GM12878 (cell line): ENCODE results near the gene TFR2. TPM values are rescaled to one million over a fixed set of nuclear protein-coding genes. Genes with fewer than 3 reads are reported as not detected.

Experiments
- ATAC-seq: fragments of 200-7000 bp; cut with Tn5 transposase; 3 replicates; pipeline ENCODE4 v1.9.1; 2020; ENCODE audit warnings: mild to moderate bottlenecking, moderate library complexity
- BruUV-seq: library from RNA; stranded (reverse); fragments of 400-500 nt; replicated peaks from 2 replicates; lab custom pipeline; 2021; lab: Mats Ljungman, UMichigan
- CTCF ChIA-PET: fragments of 300-600 bp; sonication (Branson Sonifier 250); formaldehyde crosslinking; extraction: SDS; loops from one replicate; lab custom pipeline; 2021; ENCODE audit warnings: inconsistent platforms; lab: Yijun Ruan, JAX
- POLR2A ChIA-PET: fragments of 350-600 bp; formaldehyde crosslinking; extraction: SDS; loops from one replicate; lab custom pipeline; 2021; ENCODE audit warnings: inconsistent platforms; lab: Charles Lee
- RAD21 ChIA-PET: fragments of 300-600 bp; sonication (Branson Sonifier 250); formaldehyde crosslinking; loops from one replicate; lab custom pipeline; 2023; ENCODE audit warnings: antibody characterized with exemption; ENCODE audit not compliant: unreplicated experiment; lab: Charles Lee
- SMC1A ChIA-PET: fragments of 300-600 bp; sonication (Branson Sonifier 250); formaldehyde crosslinking; loops from one replicate; lab custom pipeline; 2023; ENCODE audit not compliant: unreplicated experiment, uncharacterized antibody; lab: Charles Lee
- DNase-seq: peaks from one replicate; pipeline ENCODE4 v3.0.0-alpha.2; 2011; ENCODE audit warnings: low read depth, low spot score
- FAIRE-seq: peaks from 3 replicates; lab custom pipeline; 2011; peaks lifted over from hg19 to GRCh38; lab: Jason Lieb, UNC
- H2AFZ ChIP-seq: 2 replicates; pipeline ENCODE4 v1.6.0; 2011; ENCODE audit warnings: low read depth, low read length, control low read depth; ENCODE audit not compliant: control insufficient read depth
- H3K27ac ChIP-seq: 2 replicates; pipeline ENCODE4 v1.5.1; 2011; ENCODE audit warnings: control low read depth; ENCODE audit not compliant: control insufficient read depth, insufficient read depth
- H3K27me3 ChIP-seq, 2 experiments: replicated peaks in 1 of 2; 2 replicates each; pipeline versions ENCODE4 v1.6.0 to v1.6.1; 2011; ENCODE audit warnings: low read length in 1 of 2; ENCODE audit not compliant: control insufficient read depth in 2 of 2, insufficient read depth in 2 of 2
- H3K36me3 ChIP-seq, 2 experiments: 2 replicates each; pipeline ENCODE4 v1.5.1; 2011; ENCODE audit warnings: low read length in 1 of 2; ENCODE audit not compliant: control insufficient read depth in 2 of 2, insufficient read depth in 2 of 2
- H3K4me1 ChIP-seq: 2 replicates; pipeline ENCODE4 v1.6.1; 2011; ENCODE audit warnings: mild to moderate bottlenecking, low read length, moderate library complexity, mixed read lengths; ENCODE audit not compliant: control insufficient read depth, insufficient read depth
- H3K4me2 ChIP-seq: 2 replicates; pipeline ENCODE4 v1.6.0; 2011; ENCODE audit warnings: control low read depth; ENCODE audit not compliant: control insufficient read depth, insufficient read depth
- H3K4me3 ChIP-seq: fragments of 200-600 bp; sonication (generic); 2 replicates; pipeline ENCODE4 v1.5.1; 2016
- H3K79me2 ChIP-seq: 2 replicates; pipeline ENCODE4 v1.6.0; 2011; ENCODE audit warnings: low read length; ENCODE audit not compliant: control insufficient read depth, insufficient read depth
- H3K9ac ChIP-seq: 2 replicates; pipeline ENCODE4 v1.8.0; 2011; ENCODE audit warnings: low read length, control low read depth, mixed read lengths; ENCODE audit not compliant: control insufficient read depth, insufficient read depth
- H3K9me3 ChIP-seq: replicated peaks from 3 replicates; pipeline ENCODE4 v1.5.1; 2011; ENCODE audit warnings: mild to moderate bottlenecking, low read length; ENCODE audit not compliant: control insufficient read depth, insufficient read depth
- H4K20me1 ChIP-seq: 2 replicates; pipeline ENCODE4 v1.6.0; 2011; ENCODE audit not compliant: control insufficient read depth, insufficient read depth
- DPF2 ChIP-seq: fragments of 450-650 bp; IDR thresholded peaks from 2 replicates; pipeline ENCODE4 v1.6.1; 2017; ENCODE audit warnings: mild to moderate bottlenecking
- MTA3 ChIP-seq: IDR thresholded peaks from 2 replicates; pipeline ENCODE4 v1.6.1; 2012; ENCODE audit warnings: low read length, inconsistent platforms, borderline replicate concordance
- NBN ChIP-seq: fragments of 450-650 bp; IDR thresholded peaks from 2 replicates; pipeline ENCODE4 v1.6.1; 2016
- SREBF2 ChIP-seq: IDR thresholded peaks from 2 replicates; pipeline ENCODE4 v1.6.1; 2012; ENCODE audit warnings: mild to moderate bottlenecking, low read length
- SRF ChIP-seq, 2 experiments: IDR thresholded peaks; 2 replicates each; pipeline ENCODE4 v1.6.1; 2011; ENCODE audit warnings: low read depth in 2 of 2, low read length in 2 of 2, mild to moderate bottlenecking in 1 of 2, moderate library complexity in 1 of 2
- STAT3 ChIP-seq: IDR thresholded peaks from 2 replicates; pipeline ENCODE4 v1.6.1; 2011; ENCODE audit warnings: low read depth, low read length, improper control_type of control experiment
- WGBS: methylation state at CpG from one replicate; pipeline ENCODE4 v1.1.6; 2016; ENCODE audit warnings: low lambda C conversion rate; ENCODE audit not compliant: insufficient replicate concordance, insufficient coverage; ENCODE audit errors: missing lambda C conversion rate; 5-methylcytosine and 5-hydroxymethylcytosine counted together
- in situ Hi-C: fragments of 300-500 bp; cut with MboI; formaldehyde crosslinking; loops from 9 replicates; pipeline ENCODE4 v1.14.3; 2018; ENCODE audit warnings: mixed read lengths
- intact Hi-C: fragments of 100-400 bp; cut with micrococcal nuclease; formaldehyde crosslinking; loops from one replicate; pipeline ENCODE4 v1.14.2; 2022; ENCODE audit not compliant: unreplicated experiment
- polyA plus RNA-seq, 11 experiments: library from polyadenylated mRNA; depleted of rRNA in 4 of 11; unstranded in 6 of 11; stranded (reverse) in 5 of 11; fragments of >200 nt; fragmentation: Nextera tagmentation in 4 of 11; fragmentation: Illumina TruSeq in 1 of 11; extraction: Ambion mirVana in 4 of 11; extraction: Trizol in 1 of 11; gene quantifications; 1 replicate in 1 of 11; 2 replicates in 10 of 11; pipeline versions ENCODE4 v1.2.1 to v1.2.3, GENCODE V29; 2011 to 2016; ENCODE audit warnings: inconsistent platforms in 2 of 11, missing spikeins in 2 of 11, low read depth in 1 of 11
- total RNA-seq, 4 experiments: library from RNA; depleted of rRNA in 3 of 4; stranded (reverse); fragments of >200 nt in 3 of 4; fragmentation: Illumina TruSeq in 1 of 4; extraction: Trizol in 1 of 4; gene quantifications; 2 replicates each; pipeline versions ENCODE4 v1.2.1 to v1.2.3, GENCODE V29; 2013 to 2021
- TF ChIP-seq, protein P1 (sequence below): IDR thresholded peaks from 2 replicates; pipeline ENCODE4 v1.6.1; 2011; ENCODE audit warnings: low read depth, low read length, improper control_type of control experiment, borderline replicate concordance

TFR2 gene
- total and polyA plus RNA-seq, 10 of the 15 experiments (the other 5 are each of a cell fraction or from before 2014, with no cell fraction given) = 0.30 to 7.2 (median 1.8) TPM

DNA sequence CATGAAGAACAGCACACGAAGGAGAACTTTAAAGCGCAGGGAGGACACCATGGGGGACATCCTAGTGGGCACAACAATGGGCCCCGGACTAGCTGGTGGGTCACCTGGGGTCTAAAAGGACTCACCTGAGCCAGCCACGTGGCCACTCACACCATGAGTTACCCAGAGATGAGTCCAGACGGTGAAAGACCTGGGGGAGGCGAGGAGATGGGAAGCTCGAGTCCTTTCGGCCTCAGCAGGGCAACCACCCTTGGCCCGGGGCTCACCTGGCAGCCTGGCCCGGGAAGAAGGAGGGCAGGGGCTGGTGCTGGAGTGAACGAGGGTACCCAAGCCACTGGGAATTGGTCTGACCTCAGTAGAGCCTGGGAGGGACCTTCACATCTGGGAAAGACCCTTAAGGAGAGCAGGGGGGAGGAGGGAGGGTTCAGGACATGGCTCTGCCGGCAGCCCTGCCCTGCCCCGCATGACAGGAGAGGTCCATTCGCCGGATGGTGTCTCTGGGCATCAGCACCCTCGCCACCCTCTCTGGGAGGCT is 47.0 kb upstream of the TFR2 start:
- H2AFZ ChIP-seq = no peak overlapping the region
- POLR2A ChIA-PET = interaction anchor here (0.5 to 1.3 kb wide), 2 partner anchors 17 to 312 kb away, joined by 4 read pairs; partner anchors contain the start of gene POP7
- WGBS = 88% methylated on average over 16 of the region's 16 CpGs
- H3K4me1 ChIP-seq = peaks cover 25% of the 10 kb centered on the region
- no peaks in the 10 kb centered on the region for H4K20me1 ChIP-seq
- intact Hi-C loops (no loop called here), in situ Hi-C loops (loop anchor here (25.0 kb wide), 1 partner anchor 226 kb away; the partner anchor contains the start of gene SPACDR)
- no TSS peak for BruUV-seq
- CTCF ChIA-PET = interaction anchor here (1.0 to 6.6 kb wide), 4 partner anchors 10 to 103 kb away, joined by 3 to 57 read pairs (median 44); partner anchors contain the start of genes FBXO24 and LRCH4
- SMC1A ChIA-PET = no interaction called here
- RAD21 ChIA-PET = no interaction called here
- TF ChIP-seq STAT3 = no peak
- TF ChIP-seq SRF (IDR thresholded peaks at IDR 0.05; ENCODE audit: low read depth in 2 of 2, low read length in 2 of 2) = no peak
- TF ChIP-seq DPF2 = no peak
- TF ChIP-seq NBN = no peak
- no peak for TF ChIP-seq MTA3
- TF ChIP-seq SREBF2 = no peak
- TF ChIP-seq, protein P1, sequence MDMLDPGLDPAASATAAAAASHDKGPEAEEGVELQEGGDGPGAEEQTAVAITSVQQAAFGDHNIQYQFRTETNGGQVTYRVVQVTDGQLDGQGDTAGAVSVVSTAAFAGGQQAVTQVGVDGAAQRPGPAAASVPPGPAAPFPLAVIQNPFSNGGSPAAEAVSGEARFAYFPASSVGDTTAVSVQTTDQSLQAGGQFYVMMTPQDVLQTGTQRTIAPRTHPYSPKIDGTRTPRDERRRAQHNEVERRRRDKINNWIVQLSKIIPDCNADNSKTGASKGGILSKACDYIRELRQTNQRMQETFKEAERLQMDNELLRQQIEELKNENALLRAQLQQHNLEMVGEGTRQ = no peak
- H3K9ac ChIP-seq = no peak overlapping the region
- no peak overlapping the region for H3K4me2 ChIP-seq
- H3K9me3 ChIP-seq = no peaks in the 10 kb centered on the region
- H3K79me2 ChIP-seq = peaks cover 48% of the 10 kb centered on the region
- H3K27me3 ChIP-seq = no peaks in the 10 kb centered on the region
- H3K27ac ChIP-seq = no peak overlapping the region
- FAIRE-seq = no peak
- H3K4me3 ChIP-seq = no peak overlapping the region
- peaks cover 0 to 26% of the 10 kb centered on the region in 2 experiments; a peak in 3 of 4 replicates for H3K36me3 ChIP-seq
- no peak for DNase-seq
- ATAC-seq = no peak
